Measurements from ENCODE around the gene RAB19. TPM values are rescaled to one million over a fixed set of nuclear protein-coding genes. Genes with fewer than 3 reads are reported as not detected.

RAB19 gene
- total RNA-seq, 1 experiment from 2014 or later: 1.3 TPM

DNA sequence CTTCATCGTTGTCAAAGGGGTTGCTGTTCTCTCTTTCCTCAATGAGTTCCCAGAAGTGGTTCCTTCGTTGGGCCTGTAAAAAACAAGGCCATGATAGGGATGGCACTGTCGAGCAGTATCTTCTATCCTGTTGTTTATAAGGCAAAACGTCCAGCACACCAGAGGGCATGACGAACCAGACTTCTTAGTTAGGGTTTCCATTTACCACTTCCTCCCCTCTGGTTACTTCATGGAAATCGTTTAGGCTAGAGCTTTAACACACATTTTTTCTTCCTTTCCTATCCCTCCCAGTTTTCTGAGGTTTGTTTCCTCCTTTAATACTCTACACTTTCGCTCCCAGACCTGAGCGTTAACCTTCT, 50.8 kb downstream of the RAB19 start:
- Histone ChIP-seq H3K4me2 (ENCODE audit: low read length) (no peak overlapping the region), H3K79me2 (ENCODE audit: low read length) (no peaks in the 10 kb centered on the region), H2AFZ (ENCODE audit: low read length) (no peak overlapping the region), H3K27ac (ENCODE audit: low read length) (no peak overlapping the region), H3K9me3 (ENCODE audit: low read length) (no peaks in the 10 kb centered on the region), H3K4me3 (ENCODE audit: low read length) (no peak overlapping the region), H3K36me3 (ENCODE audit: low read depth, low read length) (peaks cover 45% of the 10 kb centered on the region), H3K9ac (ENCODE audit: low read length) (no peak overlapping the region), H3K9me2 (replicated peaks; ENCODE audit: low read length) (no peaks in the 10 kb centered on the region), H3K27me3 (ENCODE audit: low read length) (no peaks in the 10 kb centered on the region), H4K20me1 (ENCODE audit: low read length) (no peaks in the 10 kb centered on the region), H3F3A (ENCODE audit: low read length, unreplicated experiment) (no peaks in the 10 kb centered on the region), H3K4me1 (ENCODE audit: insufficient read depth, low read length) (no peaks in the 10 kb centered on the region)
- TF ChIP-seq EZH2phosphoT487 (IDR thresholded peaks at IDR 0.05; ENCODE audit: borderline replicate concordance, low read length) (no peak), EZH2 (IDR thresholded peaks at IDR 0.05; ENCODE audit: low read length, unreplicated experiment) (no peak)
- TF ChIP-seq, protein P1, sequence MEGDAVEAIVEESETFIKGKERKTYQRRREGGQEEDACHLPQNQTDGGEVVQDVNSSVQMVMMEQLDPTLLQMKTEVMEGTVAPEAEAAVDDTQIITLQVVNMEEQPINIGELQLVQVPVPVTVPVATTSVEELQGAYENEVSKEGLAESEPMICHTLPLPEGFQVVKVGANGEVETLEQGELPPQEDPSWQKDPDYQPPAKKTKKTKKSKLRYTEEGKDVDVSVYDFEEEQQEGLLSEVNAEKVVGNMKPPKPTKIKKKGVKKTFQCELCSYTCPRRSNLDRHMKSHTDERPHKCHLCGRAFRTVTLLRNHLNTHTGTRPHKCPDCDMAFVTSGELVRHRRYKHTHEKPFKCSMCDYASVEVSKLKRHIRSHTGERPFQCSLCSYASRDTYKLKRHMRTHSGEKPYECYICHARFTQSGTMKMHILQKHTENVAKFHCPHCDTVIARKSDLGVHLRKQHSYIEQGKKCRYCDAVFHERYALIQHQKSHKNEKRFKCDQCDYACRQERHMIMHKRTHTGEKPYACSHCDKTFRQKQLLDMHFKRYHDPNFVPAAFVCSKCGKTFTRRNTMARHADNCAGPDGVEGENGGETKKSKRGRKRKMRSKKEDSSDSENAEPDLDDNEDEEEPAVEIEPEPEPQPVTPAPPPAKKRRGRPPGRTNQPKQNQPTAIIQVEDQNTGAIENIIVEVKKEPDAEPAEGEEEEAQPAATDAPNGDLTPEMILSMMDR (conservative IDR thresholded peaks at IDR 0.05; ENCODE audit: low read depth, low read length): no peak
- DNase-seq (no peak), ATAC-seq (no peak)
- intact Hi-C loops (cut with micrococcal nuclease): no loop called here
- BruUV-seq (replicated peaks): no TSS peak
- POLR2A ChIA-PET (ENCODE audit: unreplicated experiment): no interaction called here
- CTCF ChIA-PET: no interaction called here

DNA sequence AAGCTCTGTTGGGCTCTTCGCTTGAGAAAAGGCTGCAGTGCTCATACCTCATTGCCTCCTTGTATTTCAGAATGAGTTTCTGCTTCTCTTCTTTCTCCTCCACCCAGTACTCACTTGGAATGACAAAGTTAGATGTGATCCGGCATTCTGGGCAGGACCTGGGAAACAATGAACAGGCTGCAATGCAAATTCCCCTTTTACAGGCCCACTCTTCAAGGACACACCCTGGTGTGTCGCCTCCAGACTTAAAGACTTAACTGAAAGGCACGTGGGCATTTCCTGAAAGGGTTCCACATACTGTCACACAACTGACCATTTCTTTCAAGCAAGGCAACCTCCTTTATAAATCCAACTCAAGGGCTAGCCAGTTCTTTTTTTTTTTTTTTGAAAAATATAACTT, 51.9 kb downstream of the RAB19 start:
- no TSS peak for BruUV-seq (replicated peaks)
- H3K79me2 ChIP-seq (ENCODE audit: low read length): no peaks in the 10 kb centered on the region
- H3K4me1 ChIP-seq (ENCODE audit: insufficient read depth, low read length): no peaks in the 10 kb centered on the region
- H3K9ac ChIP-seq (ENCODE audit: low read length): no peak overlapping the region
- intact Hi-C loops (cut with micrococcal nuclease): no loop called here
- no peaks in the 10 kb centered on the region for H3F3A ChIP-seq (ENCODE audit: low read length, unreplicated experiment)
- no peak overlapping the region for H3K27ac ChIP-seq (ENCODE audit: low read length)
- TF ChIP-seq EZH2 (IDR thresholded peaks at IDR 0.05; ENCODE audit: low read length, unreplicated experiment): no peak
- TF ChIP-seq, protein P1 (conservative IDR thresholded peaks at IDR 0.05; ENCODE audit: low read depth, low read length): no peak
- no peak for TF ChIP-seq EZH2phosphoT487 (IDR thresholded peaks at IDR 0.05; ENCODE audit: borderline replicate concordance, low read length)
- peaks cover 45% of the 10 kb centered on the region for H3K36me3 ChIP-seq (ENCODE audit: low read depth, low read length)
- H3K27me3 ChIP-seq (ENCODE audit: low read length): no peaks in the 10 kb centered on the region
- DNase-seq: no peak
- H3K9me2 ChIP-seq (replicated peaks; ENCODE audit: low read length): no peaks in the 10 kb centered on the region
- CTCF ChIA-PET: no interaction called here
- H4K20me1 ChIP-seq (ENCODE audit: low read length): no peaks in the 10 kb centered on the region
- no peak overlapping the region for H2AFZ ChIP-seq (ENCODE audit: low read length)
- no peak overlapping the region for H3K4me2 ChIP-seq (ENCODE audit: low read length)
- no peak overlapping the region for H3K4me3 ChIP-seq (ENCODE audit: low read length)
- no peak for ATAC-seq
- POLR2A ChIA-PET (ENCODE audit: unreplicated experiment): interaction anchor here (0.7 kb wide), 1 partner anchor 21 kb away, joined by 7 read pairs; no protein-coding TSS in a partner anchor
- H3K9me3 ChIP-seq (ENCODE audit: low read length): no peaks in the 10 kb centered on the region

DNA sequence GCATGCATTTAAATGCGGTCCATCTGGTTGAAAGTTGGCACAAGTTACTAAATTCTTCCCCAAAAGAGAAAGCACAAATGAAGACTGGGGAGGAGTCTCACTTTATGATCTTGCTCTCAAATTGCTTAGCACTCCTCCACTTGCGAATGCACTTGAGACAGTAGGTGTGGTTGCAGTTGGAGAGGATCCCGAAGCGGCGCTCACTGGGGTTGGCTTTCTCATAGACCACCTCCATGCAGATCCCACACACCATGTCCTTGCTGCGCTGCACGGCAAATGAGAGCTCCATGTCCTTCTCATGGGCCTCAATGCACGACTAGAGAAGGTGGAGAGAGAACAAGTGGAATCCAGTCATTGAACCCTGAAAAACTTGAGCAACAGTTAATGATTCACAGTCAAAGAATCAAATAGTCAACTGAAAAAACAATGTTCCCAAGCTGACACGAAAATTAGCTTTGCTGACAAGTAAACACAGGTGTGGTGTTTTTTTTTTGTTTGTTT, 52.7 kb downstream of the RAB19 start:
- H3F3A ChIP-seq (ENCODE audit: low read length, unreplicated experiment): no peaks in the 10 kb centered on the region
- no peaks in the 10 kb centered on the region for H3K4me1 ChIP-seq (ENCODE audit: insufficient read depth, low read length)
- no peaks in the 10 kb centered on the region for H3K27me3 ChIP-seq (ENCODE audit: low read length)
- no peak overlapping the region for H3K4me2 ChIP-seq (ENCODE audit: low read length)
- ATAC-seq (no peak), DNase-seq (no peak)
- TF ChIP-seq EZH2 (IDR thresholded peaks at IDR 0.05; ENCODE audit: low read length, unreplicated experiment) (no peak), EZH2phosphoT487 (IDR thresholded peaks at IDR 0.05; ENCODE audit: borderline replicate concordance, low read length) (no peak)
- TF ChIP-seq, protein P1 (conservative IDR thresholded peaks at IDR 0.05; ENCODE audit: low read depth, low read length): no peak
- H3K79me2 ChIP-seq (ENCODE audit: low read length): no peaks in the 10 kb centered on the region
- H3K9ac ChIP-seq (ENCODE audit: low read length): no peak overlapping the region
- H3K36me3 ChIP-seq (ENCODE audit: low read depth, low read length): peaks cover 45% of the 10 kb centered on the region
- intact Hi-C loops (cut with micrococcal nuclease): no loop called here
- no peaks in the 10 kb centered on the region for H3K9me2 ChIP-seq (replicated peaks; ENCODE audit: low read length)
- H2AFZ ChIP-seq (ENCODE audit: low read length): no peak overlapping the region
- H4K20me1 ChIP-seq (ENCODE audit: low read length): no peaks in the 10 kb centered on the region
- ChIA-PET CTCF (no interaction called here), POLR2A (ENCODE audit: unreplicated experiment) (interaction anchor here (0.7 kb wide), 1 partner anchor 20 kb away, joined by 7 read pairs; no protein-coding TSS in a partner anchor)
- no peaks in the 10 kb centered on the region for H3K9me3 ChIP-seq (ENCODE audit: low read length)
- no peak overlapping the region for H3K27ac ChIP-seq (ENCODE audit: low read length)
- no peak overlapping the region for H3K4me3 ChIP-seq (ENCODE audit: low read length)
- no TSS peak for BruUV-seq (replicated peaks)
